GM12891 (cell line): Measurements from ENCODE around the gene AIFM1.

Experiments used
- POLR2A ChIP-seq: IDR thresholded peaks from 2 replicates; pipeline ENCODE4 v1.6.1; 2011; ENCODE audit warnings: low read depth, low read length, control low read depth
- POLR2AphosphoS5 ChIP-seq: IDR thresholded peaks from 2 replicates; pipeline ENCODE4 v1.6.1; 2011; ENCODE audit warnings: low read depth, low read length, control low read depth
- POU2F2 ChIP-seq: IDR thresholded peaks from 2 replicates; pipeline ENCODE4 v1.6.1; 2011; ENCODE audit warnings: low read depth, mild to moderate bottlenecking, control low read depth, low read length, moderate library complexity
- SPI1 ChIP-seq: IDR thresholded peaks from 2 replicates; pipeline ENCODE4 v1.6.1; 2011; ENCODE audit warnings: low read depth, low read length, control low read depth
- TAF1 ChIP-seq: IDR thresholded peaks from 2 replicates; pipeline ENCODE4 v1.6.1; 2011; ENCODE audit warnings: low read depth, low read length, control low read depth

DNA sequence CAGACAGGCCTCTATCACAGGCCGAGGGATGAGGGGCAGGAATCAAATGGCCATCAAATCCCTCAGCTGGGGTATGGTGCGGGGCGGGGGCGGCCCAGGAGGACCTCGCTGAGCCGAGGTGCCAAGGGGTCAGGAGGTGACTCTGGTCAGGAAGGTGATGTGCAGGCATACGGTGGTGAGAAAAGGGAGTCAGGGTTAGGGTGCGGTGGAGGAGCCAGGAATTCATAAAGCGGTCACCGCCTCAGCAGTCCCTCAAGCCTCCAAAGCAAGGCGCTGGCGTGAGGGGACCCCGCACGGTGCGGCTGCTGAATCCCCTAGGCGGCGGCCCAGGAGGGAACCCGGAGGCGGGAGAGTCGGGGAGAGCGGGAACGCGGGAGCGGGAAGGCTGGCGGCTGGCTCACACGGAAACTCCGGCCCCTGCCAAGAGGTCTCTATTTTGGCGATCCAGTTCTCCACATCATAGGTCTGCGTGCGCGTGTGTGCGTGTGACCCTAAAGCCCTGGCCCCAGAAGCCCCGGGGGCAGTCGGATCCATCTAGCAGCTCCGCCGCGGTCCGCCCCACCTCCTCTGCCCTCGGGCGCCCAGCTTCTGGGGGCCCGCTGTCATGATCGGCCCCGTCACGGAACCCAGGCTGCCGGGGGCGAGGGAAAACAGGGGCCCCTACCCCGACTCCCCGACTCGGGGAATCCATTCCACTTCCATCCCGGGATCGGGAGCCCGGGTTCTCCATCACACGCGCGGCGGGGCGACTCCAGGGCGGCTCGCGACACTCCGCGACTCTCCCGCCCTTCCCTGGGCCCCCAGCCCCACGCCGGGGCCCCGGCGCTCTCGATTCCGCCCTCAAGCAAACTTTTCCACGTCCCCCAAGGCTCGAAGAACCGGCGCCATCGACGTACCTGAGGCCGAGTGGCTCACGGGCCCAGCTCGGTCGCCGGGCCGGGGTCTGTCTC, 55.9 kb downstream of the AIFM1 start:
- TF ChIP-seq POLR2A (no peak), POLR2AphosphoS5 (no peak), SPI1 (no peak), POU2F2 (no peak), TAF1 (no peak)
